Activated naive CD4-positive, alpha-beta T cell (primary cell): ENCODE data around the gene F7.
"Not testable (repeated sequence)": the region's sequence is repeated elsewhere in the genome, so short reads cannot be mapped to it uniquely, and the experiment has no call there.

Source experiments
- DNase-seq, 4 experiments: peaks; one replicate each; lab custom pipeline; 2025; lab: John Stamatoyannopoulos, UW

Gene F7

DNA sequence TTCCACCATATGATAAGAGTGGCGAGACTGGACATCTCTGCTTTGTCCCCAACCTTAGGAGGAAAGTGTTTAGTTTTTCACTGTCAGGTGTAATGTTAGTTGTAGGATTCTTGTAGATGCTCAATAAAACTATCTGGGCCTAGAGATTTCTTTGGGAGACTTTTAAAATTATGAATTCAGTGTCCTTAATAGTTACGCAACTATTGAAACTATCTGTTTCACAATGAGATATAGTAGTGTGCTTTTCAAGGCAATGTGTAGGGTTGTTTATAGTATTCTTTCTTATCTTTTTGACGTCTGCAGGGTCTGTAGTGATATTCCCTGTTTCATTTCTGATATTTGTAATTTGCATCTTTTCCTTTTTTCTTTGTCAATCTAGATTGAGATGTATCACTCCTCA, 33.2 kb upstream of the F7 start:
- DNase-seq, result no peak

DNA sequence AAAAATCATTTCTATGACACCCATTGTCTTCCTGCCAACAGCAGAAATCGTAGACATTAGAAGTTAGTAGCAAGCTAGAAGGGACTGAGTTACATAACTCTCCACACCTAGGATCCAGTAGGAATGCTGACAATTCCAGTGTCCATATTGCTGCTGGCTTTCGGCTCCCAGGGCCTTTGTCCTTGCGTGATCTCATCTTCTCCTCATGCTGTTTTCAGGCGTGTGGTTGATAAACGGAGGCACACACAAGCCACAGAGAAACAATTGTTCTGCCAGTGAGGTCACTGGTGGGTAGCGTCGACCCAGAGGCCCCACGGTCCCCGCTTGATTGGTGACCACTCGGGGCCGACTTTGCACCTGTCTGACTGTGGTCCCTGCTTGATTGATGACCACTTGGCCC, 31.6 kb upstream of the F7 start:
- DNase-seq, result no peak

DNA sequence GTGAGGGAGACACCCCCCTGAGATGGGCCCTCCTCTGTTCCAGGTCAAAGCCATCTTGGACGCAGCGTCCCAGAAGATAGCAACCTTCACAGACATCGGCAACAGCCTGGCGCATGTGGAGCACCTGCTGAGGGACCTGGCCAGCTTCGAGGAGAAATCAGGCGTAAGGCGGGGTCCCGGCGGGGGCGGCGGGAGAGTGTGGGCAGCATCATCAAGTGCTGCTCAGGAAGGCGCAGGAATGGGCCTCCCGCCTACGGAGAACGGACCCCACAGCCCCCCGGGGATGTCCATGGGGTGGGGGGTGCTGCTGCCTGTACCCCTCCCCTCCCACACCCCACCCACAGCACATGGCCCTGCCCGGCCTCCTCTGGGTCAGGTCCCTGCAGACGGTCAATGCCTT, 31.2 kb upstream of the F7 start:
- DNase-seq, result no peak

DNA sequence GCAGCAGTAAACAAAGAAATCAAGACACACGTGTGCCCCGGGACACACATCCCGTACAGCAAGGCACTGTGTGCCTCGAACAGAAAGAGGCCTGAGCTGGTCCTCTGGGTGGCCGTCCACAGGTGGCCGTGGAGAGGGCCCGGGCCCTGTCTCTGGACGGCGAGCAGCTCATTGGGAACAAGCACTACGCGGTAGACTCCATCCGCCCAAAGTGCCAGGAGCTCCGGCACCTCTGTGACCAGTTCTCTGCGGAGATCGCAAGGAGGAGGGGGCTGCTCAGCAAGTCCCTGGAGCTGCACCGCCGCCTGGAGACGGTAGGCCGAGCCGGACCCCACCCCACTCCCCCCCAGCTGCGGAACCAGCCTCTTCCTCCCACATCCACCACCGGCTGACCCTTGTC, 30.7 kb upstream of the F7 start:
- no peak for DNase-seq

DNA sequence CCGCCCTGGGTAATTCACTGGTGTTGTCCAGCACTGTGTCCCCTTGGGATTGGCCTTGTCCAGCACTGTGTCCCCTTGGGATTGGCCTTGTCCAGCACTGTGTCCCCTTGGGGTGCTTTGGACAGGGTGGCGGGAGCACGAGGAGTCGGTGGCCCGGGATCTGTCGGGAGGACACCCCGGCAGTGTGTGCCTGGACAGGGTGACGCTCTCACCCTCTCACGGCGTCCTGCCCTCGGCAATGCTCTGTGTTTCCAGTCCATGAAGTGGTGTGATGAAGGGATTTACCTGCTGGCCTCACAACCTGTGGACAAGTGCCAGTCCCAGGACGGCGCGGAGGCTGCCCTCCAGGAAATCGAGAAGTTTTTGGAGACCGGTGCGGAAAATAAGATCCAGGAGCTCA, 29.9 kb upstream of the F7 start:
- DNase-seq, result no peak

DNA sequence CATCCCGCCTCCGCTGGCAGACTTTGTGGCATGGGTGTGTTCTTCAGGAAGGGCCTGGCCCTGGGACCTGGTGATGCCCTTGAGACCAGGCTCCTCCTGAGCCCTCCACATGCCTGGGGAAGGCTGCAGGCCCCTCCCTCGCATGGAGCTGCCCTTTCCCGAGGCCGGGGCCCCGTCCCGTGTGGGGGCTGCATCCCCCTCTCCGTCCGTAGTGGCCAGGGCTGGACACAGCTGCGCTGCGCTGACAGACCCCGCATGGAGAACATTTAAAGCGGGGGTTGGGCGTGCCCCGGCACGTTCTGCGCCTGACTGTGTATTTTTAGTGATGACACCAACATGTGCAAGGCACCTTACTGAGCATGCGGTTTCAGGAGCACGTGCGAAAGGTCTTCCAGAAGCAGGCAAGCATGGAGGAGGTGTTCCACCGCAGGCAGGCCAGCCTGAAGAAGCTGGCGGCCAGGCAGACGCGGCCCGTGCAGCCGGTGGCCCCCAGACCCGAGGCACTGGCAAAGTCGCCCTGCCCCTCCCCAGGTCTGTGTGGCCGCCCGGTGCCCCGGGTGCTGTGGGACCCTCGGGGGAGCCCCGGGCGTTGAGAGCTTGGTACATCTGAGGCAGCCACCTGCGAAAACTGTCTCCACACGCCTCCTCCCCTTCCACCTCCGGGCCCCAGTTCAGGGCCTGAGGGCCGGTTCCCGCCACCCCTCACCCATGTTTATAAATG, 28.8 kb upstream of the F7 start:
- DNase-seq, result no peak

DNA sequence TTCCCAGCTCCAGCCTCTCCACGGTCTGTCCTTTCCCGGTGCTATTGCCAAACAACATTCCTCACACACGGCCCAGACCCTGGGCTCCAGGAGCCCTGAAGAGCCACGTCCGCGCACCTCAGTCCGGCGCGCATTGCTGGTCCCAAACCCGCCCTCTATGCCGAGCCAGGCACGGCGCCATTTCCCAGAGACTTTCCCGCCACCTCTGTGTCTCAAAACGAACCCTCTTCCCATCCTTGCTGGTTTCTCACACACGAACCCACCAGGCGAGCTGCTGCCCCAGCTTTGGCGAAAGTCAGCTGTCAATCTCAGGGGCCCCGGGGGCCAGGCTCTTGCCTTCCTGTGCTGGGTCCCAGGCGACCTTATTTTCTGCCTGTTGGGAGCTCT, 28.0 kb upstream of the F7 start:
- DNase-seq, result no peak

DNA sequence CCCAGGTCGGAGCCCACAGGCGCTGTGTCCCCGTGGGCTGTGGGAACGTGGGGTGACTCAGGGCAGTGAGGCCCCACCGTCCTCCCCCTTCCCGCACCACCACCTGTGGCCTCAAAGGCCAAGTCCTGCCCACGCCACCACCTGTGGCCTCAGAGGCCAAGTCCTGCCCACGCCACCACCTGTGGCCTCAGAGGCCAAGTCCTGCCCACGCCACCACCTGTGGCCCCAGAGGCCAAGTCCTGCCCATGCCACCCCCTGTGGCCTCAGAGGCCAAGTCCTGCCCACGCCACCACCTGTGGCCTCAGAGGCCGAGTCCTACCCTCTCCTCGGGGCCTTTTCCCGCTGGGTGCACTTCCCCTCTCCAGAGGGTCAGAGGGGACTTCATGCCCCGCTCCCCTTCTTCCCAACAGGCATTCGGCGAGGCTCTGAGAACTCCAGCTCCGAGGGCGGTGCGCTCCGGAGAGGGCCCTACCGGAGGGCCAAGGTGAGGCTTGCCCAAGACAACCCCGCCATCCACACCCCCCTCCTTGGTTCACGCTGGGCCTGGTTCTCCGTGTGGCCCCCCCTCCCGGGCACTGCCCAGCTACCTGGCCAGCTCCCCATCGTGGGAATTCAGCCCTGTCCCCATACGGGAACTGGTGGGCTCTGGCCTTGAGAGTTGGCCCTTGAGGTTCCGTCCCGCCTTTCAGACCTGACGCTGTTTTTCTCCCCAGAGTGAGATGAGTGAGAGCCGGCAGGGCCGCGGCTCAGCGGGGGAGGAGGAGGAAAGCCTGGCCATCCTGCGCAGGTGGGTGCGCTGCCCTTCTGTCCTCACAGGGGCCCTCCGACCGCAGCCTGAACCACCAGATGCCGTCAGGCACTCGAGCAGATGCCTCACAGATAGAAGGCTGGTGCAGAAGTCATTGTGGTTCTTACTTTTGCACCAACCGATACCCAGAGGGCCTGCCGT, 27.4 kb upstream of the F7 start:
- no peak for DNase-seq

DNA sequence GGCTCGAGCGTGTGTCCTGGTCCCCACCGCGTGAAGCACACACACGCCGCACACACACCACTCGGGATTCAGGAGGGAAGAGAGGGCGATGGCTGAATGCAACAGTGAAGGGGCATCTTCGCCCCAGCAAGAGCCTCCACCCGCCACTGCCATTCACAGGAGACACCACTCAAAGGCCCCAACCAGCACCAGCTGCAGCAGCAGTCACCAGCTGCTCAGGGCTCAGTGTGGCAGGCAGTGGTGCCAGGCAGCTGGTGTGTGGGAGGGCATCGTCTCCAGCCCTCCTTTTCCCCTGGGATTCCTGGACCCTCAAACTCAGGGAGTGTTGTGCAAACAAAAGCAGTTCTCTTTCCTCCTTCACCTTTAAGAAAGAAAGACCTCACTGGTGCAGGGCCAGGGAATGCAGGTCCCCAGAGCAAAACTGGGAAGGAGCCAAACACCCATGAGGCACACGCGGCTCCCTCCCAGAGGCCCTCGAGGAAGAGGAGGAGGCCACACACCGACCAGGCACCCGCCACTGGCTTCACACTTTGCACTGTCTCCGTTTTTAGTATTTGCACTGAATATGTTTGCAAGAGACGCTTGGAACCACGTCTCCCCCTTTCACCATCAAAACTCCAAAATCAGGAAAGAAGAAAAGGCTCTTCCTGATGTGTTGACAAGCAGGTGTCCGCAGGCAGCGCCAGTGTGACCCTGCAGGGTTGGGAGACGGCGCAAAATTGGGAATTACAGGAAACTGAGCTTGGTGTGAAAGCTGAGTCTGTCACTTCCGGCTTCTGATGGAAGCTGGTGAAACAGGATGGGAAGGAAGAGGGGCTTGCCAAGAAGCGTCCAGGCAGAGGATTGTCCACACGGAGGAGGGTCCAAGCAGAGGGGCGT, 26.4 kb upstream of the F7 start:
- no peak for DNase-seq

DNA sequence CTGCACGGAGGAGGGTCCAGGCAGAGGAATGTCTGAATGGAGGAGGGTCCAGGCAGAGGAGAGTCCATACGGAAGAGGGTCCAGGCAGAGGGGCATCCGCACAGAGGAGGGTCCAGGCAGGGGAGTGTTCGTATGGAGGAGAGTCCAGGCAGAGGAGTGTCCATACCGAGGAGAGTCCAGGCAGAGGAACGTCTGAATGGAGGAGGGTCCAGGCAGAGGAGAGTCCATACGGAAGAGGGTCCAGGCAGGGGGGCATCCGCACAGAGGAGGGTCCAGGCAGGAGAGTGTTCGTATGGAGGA, 25.9 kb upstream of the F7 start:
- DNase-seq, result not testable (repeated sequence)

DNA sequence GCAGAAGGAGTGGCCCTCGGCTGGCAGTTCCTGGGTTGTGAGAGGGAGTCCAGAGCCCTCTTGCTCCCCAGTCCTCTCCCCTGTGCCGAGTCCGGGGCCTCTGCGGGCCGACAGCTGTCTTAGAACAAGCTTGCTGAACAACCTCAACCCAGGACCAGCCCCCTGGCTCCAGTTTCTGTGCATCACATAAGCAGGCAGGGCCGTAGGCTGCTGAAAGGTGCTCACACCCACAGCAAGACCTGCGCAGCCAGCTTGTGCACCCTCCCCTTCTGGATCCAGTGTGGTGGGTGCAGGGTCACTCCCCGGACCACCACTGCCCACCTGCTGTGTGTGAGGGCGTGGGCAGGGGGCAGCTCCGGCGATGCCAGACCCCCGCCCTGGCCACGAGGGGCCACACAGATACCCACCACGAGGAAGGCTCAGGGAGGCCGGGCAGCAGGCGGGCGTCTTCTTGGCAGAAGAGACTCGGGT, 25.2 kb upstream of the F7 start:
- DNase-seq, result no peak

DNA sequence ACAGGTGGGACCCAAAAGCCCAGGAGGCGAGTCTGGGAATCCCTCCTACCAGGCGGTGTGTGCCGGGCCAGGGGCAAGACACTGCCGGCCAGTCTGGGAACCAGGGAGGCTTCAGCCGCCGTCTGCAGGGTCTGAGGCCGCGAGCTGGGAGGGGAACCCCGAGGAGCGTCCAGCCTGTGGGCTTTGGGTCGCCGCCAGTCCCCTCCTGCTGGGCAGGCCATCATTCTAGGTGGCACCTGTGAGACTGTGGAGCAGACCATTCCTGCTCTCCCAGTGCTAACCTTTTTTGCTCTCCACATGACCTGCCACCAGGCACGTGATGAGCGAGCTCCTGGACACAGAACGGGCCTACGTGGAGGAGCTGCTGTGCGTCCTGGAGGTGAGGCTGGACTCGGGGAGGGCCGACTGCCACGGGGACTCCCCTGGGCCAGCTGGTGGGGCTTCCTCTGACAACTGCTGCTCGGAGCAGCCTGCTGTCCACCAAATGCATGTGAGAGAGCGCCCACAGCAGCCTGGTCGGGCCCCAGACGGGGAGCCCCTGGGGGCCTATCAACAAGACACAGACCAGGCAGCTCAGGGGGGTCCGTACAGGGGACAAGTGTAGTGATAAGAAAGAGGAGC, 24.6 kb upstream of the F7 start:
- DNase-seq, result no peak

DNA sequence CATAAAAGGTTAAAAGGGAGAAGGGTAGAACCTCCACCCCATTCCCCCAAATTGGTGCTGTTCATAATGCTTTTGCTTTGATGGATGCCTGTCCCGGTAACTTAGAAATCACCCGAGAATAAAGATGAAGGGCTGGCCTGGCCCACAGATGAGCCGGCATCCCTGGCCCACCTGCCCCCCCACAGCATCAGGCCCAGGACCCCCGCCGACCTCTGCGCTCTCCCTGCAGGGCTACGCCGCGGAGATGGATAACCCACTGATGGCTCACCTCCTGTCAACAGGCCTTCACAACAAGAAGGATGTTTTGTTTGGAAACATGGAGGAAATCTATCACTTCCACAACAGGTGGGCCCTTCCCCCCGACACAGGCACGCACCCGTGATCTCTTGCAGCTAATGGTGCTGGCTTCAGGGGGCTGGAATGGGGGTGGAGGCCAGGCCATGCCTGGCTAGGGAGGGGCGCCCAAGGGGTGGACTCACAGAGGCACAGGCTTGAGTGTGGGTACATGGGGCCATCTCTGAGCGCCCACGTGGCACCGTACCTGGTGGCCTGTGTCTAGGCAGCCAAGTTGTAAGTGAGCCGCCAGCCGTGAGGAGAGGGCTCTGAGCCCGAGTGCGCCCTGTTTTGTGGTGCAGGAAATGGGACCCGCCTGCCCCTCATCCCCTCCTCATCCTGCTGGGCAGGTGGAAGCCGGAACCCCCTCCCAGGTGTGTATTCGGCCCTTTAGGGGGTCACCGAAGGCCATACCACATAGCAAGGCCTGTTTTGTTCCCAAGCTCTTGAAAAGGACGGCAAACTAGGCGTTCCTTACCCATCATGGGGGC, 23.2 kb upstream of the F7 start:
- DNase-seq, result no peak

DNA sequence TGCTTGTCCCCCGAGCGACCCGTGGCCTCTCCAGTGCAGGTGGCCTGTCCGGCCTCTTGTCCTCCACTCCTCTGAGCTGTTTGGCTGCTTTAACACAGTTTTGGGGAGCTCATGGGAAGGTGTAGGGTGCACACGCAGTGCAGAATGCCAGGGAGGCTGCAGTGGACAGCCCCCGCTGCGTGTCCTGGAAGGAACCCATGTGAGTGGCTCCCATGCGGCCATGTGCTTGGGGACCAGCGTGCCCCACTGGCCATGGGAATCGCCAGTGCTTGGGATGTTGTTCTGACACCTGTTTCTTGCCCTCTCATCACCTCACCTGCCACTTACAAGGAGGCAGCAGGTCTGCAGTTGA, 22.6 kb upstream of the F7 start:
- DNase-seq, result no peak

DNA sequence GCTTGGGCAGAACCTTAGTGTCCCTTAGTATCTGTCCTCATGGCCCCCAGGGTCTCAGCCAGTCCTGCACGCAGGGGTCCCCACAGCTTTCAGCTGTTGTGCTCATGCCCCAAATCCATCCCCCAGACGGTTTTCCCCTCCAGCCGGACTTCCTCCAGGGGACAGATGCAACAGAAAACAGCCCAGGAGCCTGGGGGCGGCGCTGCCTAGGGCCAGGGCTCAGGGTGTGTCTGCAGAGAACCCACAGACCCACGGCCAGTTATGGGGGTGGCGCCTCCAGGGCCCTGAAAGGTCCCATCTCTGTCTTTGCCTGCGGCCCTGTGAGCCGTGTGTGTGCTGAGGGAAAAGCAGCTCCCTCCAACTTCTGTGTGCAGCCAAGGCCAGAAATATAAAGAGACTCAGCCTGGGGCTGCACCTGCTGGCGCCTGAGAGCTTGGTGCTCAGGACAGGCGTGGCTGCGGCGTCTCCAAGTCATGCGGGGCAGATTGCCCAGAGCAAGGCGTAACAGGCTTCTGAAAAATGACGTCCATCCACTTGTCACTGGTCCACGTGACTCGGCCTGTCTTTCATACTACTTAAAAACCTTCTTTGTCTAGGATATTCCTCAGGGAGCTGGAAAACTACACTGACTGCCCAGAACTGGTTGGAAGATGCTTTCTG, 22.1 kb upstream of the F7 start:
- DNase-seq, result no peak

DNA sequence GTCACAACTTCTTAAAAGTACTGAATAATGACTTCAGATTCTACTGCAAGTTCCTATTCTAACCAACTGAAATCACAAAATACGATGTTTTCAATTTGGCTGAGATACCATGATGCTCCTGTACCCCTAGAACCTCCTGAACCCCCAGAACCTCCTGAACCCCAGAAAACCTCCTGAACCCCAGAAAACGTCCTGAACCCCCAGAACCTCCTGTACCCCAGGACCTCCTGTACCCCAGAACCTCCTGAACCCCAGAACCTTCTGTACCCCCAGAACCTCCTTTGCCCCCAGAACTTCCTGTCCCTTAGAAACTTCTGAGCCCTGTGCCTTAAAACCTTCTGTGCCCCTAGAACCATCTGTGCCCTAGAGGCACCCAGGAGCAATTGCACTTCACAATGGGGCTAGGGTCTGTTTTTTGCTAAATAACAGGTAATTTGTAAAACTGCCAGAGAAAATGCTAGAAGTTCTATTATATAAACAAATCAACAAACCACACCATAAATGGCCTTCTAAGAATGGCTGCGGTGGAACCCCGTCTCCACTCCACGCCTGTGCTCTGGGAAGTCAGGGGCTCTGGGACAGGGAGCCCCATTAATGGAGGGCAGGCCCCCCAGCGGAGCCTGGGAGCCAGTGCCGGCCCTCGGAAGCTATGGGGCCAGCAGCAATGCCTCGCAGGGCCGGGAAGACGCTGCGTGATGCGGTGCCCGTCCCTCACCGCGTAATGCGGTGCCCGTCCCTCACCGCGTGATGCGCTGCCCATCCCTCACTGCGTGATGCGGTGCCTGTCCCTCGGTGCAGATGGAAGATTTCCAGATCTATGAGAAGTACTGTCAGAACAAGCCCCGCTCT, 21.3 kb upstream of the F7 start:
- no peak for DNase-seq

DNA sequence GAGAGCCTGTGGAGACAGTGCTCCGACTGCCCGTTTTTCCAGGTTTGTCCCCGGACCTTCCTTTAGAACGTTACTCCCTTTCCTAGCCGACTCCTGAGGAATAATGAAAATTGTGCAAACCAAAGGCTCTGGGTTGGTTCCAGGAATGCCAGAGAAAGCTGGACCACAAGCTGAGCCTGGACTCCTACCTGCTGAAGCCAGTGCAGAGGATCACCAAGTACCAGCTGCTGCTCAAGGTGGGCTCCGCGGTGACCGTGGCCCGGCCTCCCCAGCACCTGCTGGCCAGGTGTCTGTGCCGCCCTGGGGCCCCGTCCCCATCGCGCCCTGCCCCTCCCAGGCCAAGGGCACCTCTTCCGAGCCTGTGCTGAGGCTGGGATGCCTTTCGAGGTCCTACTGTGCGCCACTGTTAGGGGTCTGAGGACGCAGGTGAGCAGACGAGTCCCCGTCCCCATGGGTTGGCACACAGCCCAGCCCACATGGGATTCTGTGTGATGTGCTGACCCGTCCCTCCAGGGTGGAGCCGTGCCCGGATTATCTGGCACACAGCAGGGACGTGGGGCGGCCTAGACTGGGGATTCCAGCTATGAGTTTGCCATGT, 20.5 kb upstream of the F7 start:
- no peak for DNase-seq

DNA sequence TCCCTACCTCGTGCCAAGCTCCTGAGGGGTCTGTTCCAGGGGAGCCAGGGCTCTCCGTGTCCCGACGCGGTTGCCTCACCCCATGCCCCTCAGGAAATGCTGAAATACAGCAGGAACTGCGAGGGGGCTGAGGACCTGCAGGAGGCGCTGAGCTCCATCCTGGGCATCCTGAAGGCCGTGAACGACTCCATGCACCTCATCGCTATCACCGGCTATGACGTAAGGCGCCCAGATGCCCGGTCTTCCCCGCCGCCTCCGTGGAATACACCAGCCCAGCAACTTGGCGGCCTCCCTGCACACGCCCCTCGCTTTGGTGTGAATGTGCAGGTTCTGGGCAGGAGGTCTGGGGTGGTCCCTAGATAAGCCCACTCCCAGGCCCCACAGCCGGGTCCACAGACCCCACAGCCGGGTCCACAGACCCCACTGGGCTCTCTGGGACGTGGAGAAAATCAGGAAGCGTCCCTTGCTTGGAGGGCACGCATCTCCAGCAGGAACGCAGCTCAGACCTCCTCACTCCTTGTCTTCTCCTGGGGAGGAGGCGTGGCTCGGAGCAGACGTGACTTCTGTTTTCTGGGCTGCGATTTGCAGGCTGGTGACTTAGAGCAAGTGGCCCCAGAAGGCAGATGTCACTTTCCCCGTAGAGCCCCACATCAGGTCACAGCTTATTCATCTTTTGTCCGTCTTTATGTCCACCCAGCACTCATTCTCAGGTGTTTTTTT, 19.4 kb upstream of the F7 start:
- no peak for DNase-seq
